K562 (cell line): ENCODE measurements around the gene DCAKD. TPM values are rescaled to one million over a fixed set of nuclear protein-coding genes. Genes with fewer than 3 reads are reported as not detected.

ENCODE experiments used
- ATAC-seq: fragments of 200-7000 bp; cut with Tn5 transposase; 3 replicates; pipeline ENCODE4 v1.9.1; 2020; ENCODE audit warnings: moderate library complexity
- Bru-seq: library from RNA; stranded (reverse); fragments of 400-500 nt; gene quantifications from one replicate; lab custom pipeline; 2021; lab: Mats Ljungman, UMichigan
- BruChase-seq, 2 experiments: library from RNA; stranded (reverse); fragments of 400-500 nt; gene quantifications; one replicate each; lab custom pipeline; 2021; lab: Mats Ljungman, UMichigan
- BruUV-seq: library from RNA; stranded (reverse); fragments of 400-500 nt; replicated peaks from 2 replicates; lab custom pipeline; 2021; lab: Mats Ljungman, UMichigan
- CTCF ChIA-PET: fragments of 300-600 bp; formaldehyde crosslinking; extraction: SDS; loops from one replicate; lab custom pipeline; 2021; ENCODE audit warnings: low intra/inter-chr PET ratio; lab: Yijun Ruan, JAX
- POLR2A ChIA-PET: fragments of 300-600, 350-650 bp; sonication (Branson Sonifier 250); formaldehyde crosslinking; extraction: SDS; loops from one replicate; lab custom pipeline; 2021; ENCODE audit warnings: antibody characterized with exemption, inconsistent platforms; lab: Yijun Ruan, JAX
- DNase-seq, 4 experiments: peaks; one replicate each; pipeline versions ENCODE4 v3.0.0 to v3.0.0-alpha.2; 2011 to 2018; ENCODE audit warnings: low spot score in 3 of 4, mixed read lengths in 3 of 4; ENCODE audit errors: extremely low read depth in 1 of 4
- FAIRE-seq: peaks from 2 replicates; lab custom pipeline; 2011; peaks lifted over from hg19 to GRCh38; lab: Jason Lieb, UNC
- H2AFZ ChIP-seq: 2 replicates; pipeline ENCODE4 v1.6.0; 2011; ENCODE audit warnings: low read depth, low read length, control low read depth, inconsistent platforms
- H3K27ac ChIP-seq: fragments of 200-600 bp; 3 replicates; pipeline ENCODE4 v1.8.0; 2011; ENCODE audit warnings: low read depth, mild to moderate bottlenecking, control low read depth, inconsistent platforms, low read length, moderate library complexity, mixed read lengths; ENCODE audit errors: extremely low read depth
- H3K27me3 ChIP-seq, 2 experiments: fragments of 300-600 bp in 1 of 2; 2 replicates in 1 of 2; 3 replicates in 1 of 2; pipeline versions ENCODE4 v1.6.0 to v1.8.0; 2011; ENCODE audit warnings: inconsistent platforms in 2 of 2, low read length in 2 of 2, mild to moderate bottlenecking in 1 of 2, mixed read lengths in 1 of 2, moderate library complexity in 1 of 2; ENCODE audit not compliant: control insufficient read depth in 2 of 2, insufficient read depth in 2 of 2
- H3K36me3 ChIP-seq: fragments of 300-600 bp; 3 replicates; pipeline ENCODE4 v1.8.0; 2011; ENCODE audit warnings: mild to moderate bottlenecking, low read length, inconsistent platforms; ENCODE audit not compliant: control insufficient read depth, insufficient read depth
- H3K4me1 ChIP-seq, 2 experiments: fragments of 200-600 bp in 1 of 2; replicated peaks in 1 of 2; 2 replicates in 1 of 2; 3 replicates in 1 of 2; pipeline versions ENCODE4 v1.5.1 to v1.8.0; 2011; ENCODE audit warnings: inconsistent platforms in 2 of 2, low read length in 2 of 2, mild to moderate bottlenecking in 1 of 2, mixed read lengths in 1 of 2, moderate library complexity in 1 of 2; ENCODE audit not compliant: control insufficient read depth in 2 of 2, insufficient read depth in 2 of 2
- H3K4me2 ChIP-seq: 2 replicates; pipeline ENCODE4 v1.6.1; 2011; ENCODE audit warnings: low read length, control low read depth, inconsistent platforms, mixed read lengths; ENCODE audit not compliant: insufficient read depth
- H3K4me3 ChIP-seq: fragments of 200-600 bp; sonication (generic), shearing (Covaris generic); 2 replicates; pipeline ENCODE4 v1.5.1; 2016; ENCODE audit warnings: control low read depth, inconsistent platforms
- H3K79me2 ChIP-seq: fragments of 200-600 bp; 3 replicates; pipeline ENCODE4 v1.8.0; 2011; ENCODE audit warnings: low read length, inconsistent platforms; ENCODE audit not compliant: control insufficient read depth, insufficient read depth
- H3K9ac ChIP-seq, 2 experiments: 2 replicates each; pipeline versions ENCODE4 v1.6.0 to v1.6.1; 2011; ENCODE audit warnings: low read depth in 2 of 2, low read length in 2 of 2, control low read depth in 1 of 2, inconsistent platforms in 1 of 2, mild to moderate bottlenecking in 1 of 2, mixed read lengths in 1 of 2; ENCODE audit not compliant: insufficient read depth in 1 of 2
- H3K9me1 ChIP-seq: one replicate; pipeline ENCODE4 v1.6.0; 2011; ENCODE audit warnings: inconsistent platforms, mild to moderate bottlenecking, low read length, moderate library complexity; ENCODE audit not compliant: control insufficient read depth, insufficient read depth
- H3K9me3 ChIP-seq: replicated peaks from 2 replicates; pipeline ENCODE4 v1.5.1; 2011; ENCODE audit warnings: low read depth, low read length, inconsistent platforms; ENCODE audit not compliant: control insufficient read depth, insufficient read depth
- H4K20me1 ChIP-seq: replicated peaks from 2 replicates; pipeline ENCODE4 v1.6.1; 2011; ENCODE audit warnings: low read length, inconsistent platforms, mixed read lengths; ENCODE audit not compliant: control insufficient read depth, insufficient read depth
- ASH1L ChIP-seq: fragments of 450-650 bp; IDR thresholded peaks from 2 replicates; pipeline ENCODE4 v1.6.1; 2018; ENCODE audit warnings: borderline replicate concordance, mild to moderate bottlenecking, low read depth; ENCODE audit not compliant: partially characterized antibody
- ELF2 ChIP-seq: fragments of 250-450 bp; sonication (Bioruptor Pico); IDR thresholded peaks from 2 replicates; pipeline ENCODE4 v1.5.0; 2021; ENCODE audit warnings: mild to moderate bottlenecking
- ETV1 ChIP-seq: fragments of 450-650 bp; conservative IDR thresholded peaks from 2 replicates; pipeline ENCODE4 v1.6.1; 2016; ENCODE audit warnings: missing genetic modification characterization, control low read depth, low read depth, missing compliant biosample characterization
- FOXA3 ChIP-seq, 2 experiments: fragments of 450-650 bp in 1 of 2; sonication (generic) in 1 of 2; formaldehyde crosslinking; IDR thresholded peaks in 1 of 2; conservative IDR thresholded peaks in 1 of 2; 2 replicates each; pipeline versions ENCODE4 v1.4.0 to v1.8.0; 2020 to 2022; ENCODE audit warnings: mild to moderate bottlenecking in 2 of 2, missing genetic modification reagents in 1 of 2
- HNRNPL ChIP-seq: fragments of 200-400 bp; formaldehyde crosslinking; IDR thresholded peaks from 2 replicates; pipeline ENCODE4 v1.6.1; 2017; ENCODE audit warnings: low read depth, mild to moderate bottlenecking, low read length
- JUNB ChIP-seq: fragments of 450-650 bp; formaldehyde crosslinking; conservative IDR thresholded peaks from 2 replicates; pipeline ENCODE4 v1.4.0; 2020; ENCODE audit warnings: mild to moderate bottlenecking
- XRCC4 ChIP-seq: IDR thresholded peaks from one replicate; pipeline ENCODE4 v1.6.1; 2011; ENCODE audit not compliant: insufficient read depth, insufficient read length; ENCODE audit errors: extremely low read depth
- ZNF76 ChIP-seq: fragments of 250-450 bp; sonication (Bioruptor Pico); IDR thresholded peaks from 2 replicates; pipeline ENCODE4 v1.4.0; 2020; ENCODE audit warnings: mild to moderate bottlenecking, moderate library complexity, borderline replicate concordance
- WGBS: fragments of 100-300 bp; shearing (Covaris generic); methylation state at CpG from one replicate; pipeline ENCODE4 v1.1.6; 2016; ENCODE audit warnings: low coverage, mixed read lengths; ENCODE audit not compliant: insufficient coverage; ENCODE audit errors: missing lambda C conversion rate; 5-methylcytosine and 5-hydroxymethylcytosine counted together
- in situ Hi-C: fragments of 300-500 bp; cut with MboI; formaldehyde crosslinking; loops from 4 replicates; pipeline ENCODE4 v1.15.0; 2018; ENCODE audit warnings: inconsistent platforms, mixed read lengths
- intact Hi-C: fragments of 100-400 bp; cut with micrococcal nuclease; formaldehyde crosslinking; loops from 2 replicates; pipeline ENCODE4 v1.14.2; 2022
- long read RNA-seq, 3 experiments: library from polyadenylated mRNA in 2 of 3; library from RNA in 1 of 3; unstranded in 2 of 3; stranded (forward) in 1 of 3; transcript quantifications; one replicate each; pipeline ENCODE4 v2.0.0, GENCODE V29; 2019 to 2022
- polyA minus RNA-seq, 3 experiments: library from RNA; depleted of rRNA, polyadenylated mRNA; stranded (reverse); fragments of >200 nt; gene quantifications; 2 replicates each; pipeline ENCODE4 v1.2.3, GENCODE V29; 2011
- polyA plus RNA-seq, 8 experiments: library from polyadenylated mRNA; depleted of rRNA in 4 of 8; stranded (reverse) in 5 of 8; unstranded in 3 of 8; fragments of >200 nt; fragmentation: Nextera tagmentation in 2 of 8; fragmentation: Illumina TruSeq in 1 of 8; extraction: Ambion mirVana in 2 of 8; extraction: Trizol in 1 of 8; gene quantifications; 2 replicates each; pipeline versions ENCODE4 v1.2.1 to v1.2.3, GENCODE V29; 2011 to 2014; ENCODE audit warnings: inconsistent platforms in 1 of 8, missing spikeins in 1 of 8
- total RNA-seq, 7 experiments: library from RNA; depleted of rRNA in 6 of 7; stranded (reverse); fragments of >200 nt in 6 of 7; fragmentation: Illumina TruSeq in 2 of 7; extraction: Trizol in 2 of 7; gene quantifications; 2 replicates each; pipeline versions ENCODE4 v1.2.1 to v1.2.3, GENCODE V29; 2011 to 2021; ENCODE audit warnings: low replicate concordance in 1 of 7
- TF ChIP-seq, protein P1 (sequence below), 2 experiments: IDR thresholded peaks; 2 replicates each; pipeline ENCODE4 v1.6.1; 2011; ENCODE audit warnings: borderline replicate concordance in 1 of 2, control low read depth in 1 of 2, low read depth in 1 of 2, low read length in 1 of 2, mild to moderate bottlenecking in 1 of 2, mixed read lengths in 1 of 2, moderate library complexity in 1 of 2; ENCODE audit not compliant: insufficient read depth in 1 of 2, insufficient read length in 1 of 2, poor library complexity in 1 of 2, severe bottlenecking in 1 of 2; ENCODE audit errors: extremely low read depth in 1 of 2
- TF ChIP-seq, protein P2 (sequence below): sonication (generic); formaldehyde crosslinking; IDR thresholded peaks from 2 replicates; pipeline ENCODE4 v1.8.1; 2023; ENCODE audit warnings: mild to moderate bottlenecking, missing genetic modification reagents

DCAKD gene, protein sequence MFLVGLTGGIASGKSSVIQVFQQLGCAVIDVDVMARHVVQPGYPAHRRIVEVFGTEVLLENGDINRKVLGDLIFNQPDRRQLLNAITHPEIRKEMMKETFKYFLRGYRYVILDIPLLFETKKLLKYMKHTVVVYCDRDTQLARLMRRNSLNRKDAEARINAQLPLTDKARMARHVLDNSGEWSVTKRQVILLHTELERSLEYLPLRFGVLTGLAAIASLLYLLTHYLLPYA
- 25.9 and 66.5 TPM in 2 replicates for total RNA-seq (2011; cell fraction: chromatin; rRNA removed; ENCODE audit: low replicate concordance)
- total RNA-seq (2011; cell fraction: nucleolus; rRNA removed): 45.1 and 50.5 TPM in 2 replicates
- 43.3 and 55.3 TPM in 2 replicates for total RNA-seq (2011; cell fraction: nucleoplasm; rRNA removed)
- 26.1 and 43.3 TPM in 2 replicates for total RNA-seq (2014; rRNA removed)
- 15.3 and 17.4 TPM in 2 replicates for total RNA-seq (2014; rRNA removed; fragmentation: Illumina TruSeq; extraction: Trizol)
- 26.2 and 26.5 TPM in 2 replicates for total RNA-seq (2015; rRNA removed; fragmentation: Illumina TruSeq; extraction: Trizol)
- 35.5 and 39.8 TPM in 2 replicates for total RNA-seq (2021)
- 14.4 and 28.6 TPM in 2 replicates for polyA plus RNA-seq (2011; rRNA removed)
- 41.8 and 53.1 TPM in 2 replicates for polyA plus RNA-seq (2011; cell fraction: cytosol; rRNA removed)
- 36.7 and 47.4 TPM in 2 replicates for polyA plus RNA-seq (2011; cell fraction: nucleus; rRNA removed)
- polyA plus RNA-seq (2012): 35.0 and 52.4 TPM in 2 replicates
- 21.4 and 27.7 TPM in 2 replicates for polyA plus RNA-seq (2014; fragmentation: Illumina TruSeq; extraction: Trizol)
- 1 to 10 TPM; 7.9 to 9.6 TPM for polyA plus RNA-seq (2014; fragmentation: Nextera tagmentation; extraction: Ambion mirVana)
- 23.5 and 24.8 TPM in 2 replicates for polyA plus RNA-seq (2014; rRNA removed)
- 22.1 and 31.4 TPM in 2 replicates for polyA minus RNA-seq (2011; rRNA and poly(A)+ RNA removed)
- polyA minus RNA-seq (2011; cell fraction: cytosol; rRNA and poly(A)+ RNA removed): 42.1 and 46.3 TPM in 2 replicates
- 16.8 and 23.1 TPM in 2 replicates for polyA minus RNA-seq (2011; cell fraction: nucleus; rRNA and poly(A)+ RNA removed)
- percentile 74 among the genes with signal in this experiment for Bru-seq, nascent RNA
- percentile 67 among the genes with signal in this experiment for BruChase-seq, experiment 1, labeled RNA remaining after a 2-hour chase
- BruChase-seq, experiment 2, labeled RNA remaining after a 6-hour chase: percentile 64 among the genes with signal in this experiment
- long read RNA-seq, experiment 1, transcript DCAKD-205 (5 exons, 990 nt): minor isoform, 10 of 99 reads
- long read RNA-seq, experiment 1, transcript DCAKD-208 (5 exons, 2,054 nt): major isoform, 30 of 99 reads
- long read RNA-seq, experiment 1, transcript DCAKD-202 (5 exons, 2,030 nt): minor isoform, 27 of 99 reads
- long read RNA-seq, experiment 1, transcript DCAKD-203 (4 exons, 2,045 nt): minor isoform, 8 of 99 reads
- long read RNA-seq, experiment 1, partial matches to known transcripts: 6 of 99 reads
- long read RNA-seq, experiment 1, other reads (novel, unspliced or antisense): 17 of 99 reads
- long read RNA-seq, experiment 2, partial matches to known transcripts: 0 of 12 reads
- long read RNA-seq, experiment 2, other reads (novel, unspliced or antisense): 7 of 12 reads
- long read RNA-seq, experiment 3, transcript DCAKD-202 (5 exons, 2,030 nt): minor isoform, 5 of 18 reads
- long read RNA-seq, experiment 3, transcript DCAKD-205 (5 exons, 990 nt): major isoform, 8 of 18 reads
- long read RNA-seq, experiment 3, partial matches to known transcripts: 0 of 18 reads
- long read RNA-seq, experiment 3, other reads (novel, unspliced or antisense): 2 of 18 reads

DNA sequence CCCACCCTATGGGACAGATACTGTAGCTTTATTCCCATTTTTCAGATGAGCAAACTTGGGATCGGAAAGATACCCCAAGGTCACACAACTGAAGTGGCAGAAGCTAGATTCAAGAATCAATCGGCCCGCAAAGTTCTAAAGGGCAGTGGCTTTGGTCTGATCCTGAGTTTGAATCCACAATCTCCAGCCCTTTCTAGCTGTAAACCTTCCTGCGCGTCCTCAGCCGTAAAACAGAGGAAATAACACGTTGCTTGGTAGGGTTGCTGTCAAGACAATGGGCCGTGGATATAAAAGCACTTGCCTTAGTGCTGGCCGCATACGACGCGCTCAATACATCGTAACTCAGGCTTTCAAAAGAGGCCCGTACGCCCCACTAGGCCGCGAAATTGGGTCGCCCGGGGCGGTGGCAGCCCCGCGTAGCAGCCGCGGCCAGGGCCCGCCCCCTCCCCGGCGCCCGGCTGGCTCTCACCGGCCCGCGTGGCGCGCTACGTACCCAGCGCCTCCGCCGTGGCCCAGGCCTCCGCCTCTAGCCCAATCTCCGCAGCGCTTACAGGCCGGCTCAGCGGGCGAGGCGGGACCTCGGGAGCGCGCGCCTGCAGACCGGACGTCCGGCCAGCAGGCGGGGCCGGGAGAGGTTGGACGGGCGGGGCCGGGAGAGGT is at the start of gene DCAKD:
TSS of gene DCAKD (minus strand) at position 573 of the 660 bp plus-strand sequence. CDS start 16,747 bp downstream, outside the sequence.
- WGBS: 2% methylated on average over 40 of the region's 56 CpGs
- in situ Hi-C loops (no loop called here), intact Hi-C loops (no loop called here)
- ChIA-PET POLR2A (interaction anchor here (0.6 to 5.0 kb wide), 8 partner anchors 11 to 101 kb away, joined by 3 to 47 read pairs (median 4); partner anchors contain the start of genes HEXIM1 and NMT1), CTCF (no interaction called here)
- DNase-seq: peak; percentile 89 to 96 (median 90)
- H3K4me1 ChIP-seq: peaks cover 17 to 20% of the 10 kb centered on the region in 2 experiments
- ATAC-seq: peak; percentile 99
- no peaks in the 10 kb centered on the region for H3K9me3 ChIP-seq
- H3K9ac ChIP-seq: peak within 1 kb of the TSS; percentile 91 to 93
- H3K4me3 ChIP-seq: peak within 1 kb of the TSS; percentile 61
- H3K79me2 ChIP-seq: peaks cover 55% of the 10 kb centered on the region
- FAIRE-seq: peak; percentile 72
- no peaks in the 10 kb centered on the region; the same call in 1 of the 2 replicates for H4K20me1 ChIP-seq
- peak within 1 kb of the TSS; percentile 91 for H3K4me2 ChIP-seq
- H3K36me3 ChIP-seq: peaks cover 15% of the 10 kb centered on the region; the same call in 1 of the 3 replicates
- H3K27me3 ChIP-seq: no peaks in the 10 kb centered on the region
- BruUV-seq: no TSS peak
- H2AFZ ChIP-seq: peak within 1 kb of the TSS; percentile 73
- H3K9me1 ChIP-seq: no peaks in the 10 kb centered on the region
- peak within 1 kb of the TSS; percentile 87 for H3K27ac ChIP-seq
- TF ChIP-seq HNRNPL: 0 out of 2 replicates have a peak, but pooled peaks have one; percentile 19
- TF ChIP-seq, protein P1, sequence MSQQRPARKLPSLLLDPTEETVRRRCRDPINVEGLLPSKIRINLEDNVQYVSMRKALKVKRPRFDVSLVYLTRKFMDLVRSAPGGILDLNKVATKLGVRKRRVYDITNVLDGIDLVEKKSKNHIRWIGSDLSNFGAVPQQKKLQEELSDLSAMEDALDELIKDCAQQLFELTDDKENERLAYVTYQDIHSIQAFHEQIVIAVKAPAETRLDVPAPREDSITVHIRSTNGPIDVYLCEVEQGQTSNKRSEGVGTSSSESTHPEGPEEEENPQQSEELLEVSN (IDR thresholded peaks at IDR 0.05; ENCODE audit: borderline replicate concordance in 1 of 2, extremely low read depth in 1 of 2, insufficient read depth in 1 of 2, insufficient read length in 1 of 2, low read depth in 1 of 2, low read length in 1 of 2, poor library complexity in 1 of 2, severe bottlenecking in 1 of 2): peak; percentile 50 to 73
- TF ChIP-seq, protein P2, sequence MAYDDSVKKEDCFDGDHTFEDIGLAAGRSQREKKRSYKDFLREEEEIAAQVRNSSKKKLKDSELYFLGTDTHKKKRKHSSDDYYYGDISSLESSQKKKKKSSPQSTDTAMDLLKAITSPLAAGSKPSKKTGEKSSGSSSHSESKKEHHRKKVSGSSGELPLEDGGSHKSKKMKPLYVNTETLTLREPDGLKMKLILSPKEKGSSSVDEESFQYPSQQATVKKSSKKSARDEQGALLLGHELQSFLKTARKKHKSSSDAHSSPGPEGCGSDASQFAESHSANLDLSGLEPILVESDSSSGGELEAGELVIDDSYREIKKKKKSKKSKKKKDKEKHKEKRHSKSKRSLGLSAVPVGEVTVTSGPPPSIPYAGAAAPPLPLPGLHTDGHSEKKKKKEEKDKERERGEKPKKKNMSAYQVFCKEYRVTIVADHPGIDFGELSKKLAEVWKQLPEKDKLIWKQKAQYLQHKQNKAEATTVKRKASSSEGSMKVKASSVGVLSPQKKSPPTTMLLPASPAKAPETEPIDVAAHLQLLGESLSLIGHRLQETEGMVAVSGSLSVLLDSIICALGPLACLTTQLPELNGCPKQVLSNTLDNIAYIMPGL (CRISPR knock-in tag): 0 out of 2 replicates have a peak, but pooled peaks have one; percentile 79
- no peak for TF ChIP-seq FOXA3 (CRISPR knock-in tag; conservative IDR thresholded peaks at IDR 0.05 in 1 of 2, IDR thresholded peaks at IDR 0.05 in 1 of 2)
- TF ChIP-seq ZNF76 (CRISPR knock-in tag): no peak
- TF ChIP-seq ELF2 (CRISPR knock-in tag): no peak
- TF ChIP-seq XRCC4: no peak
- no peak for TF ChIP-seq ETV1 (tag)
- TF ChIP-seq JUNB: no peak
- no peak for TF ChIP-seq ASH1L
